ENCODE results near the gene STK32C.

The STK32C gene

GRCh38 chr10:132193907-132194552, 113.7 kb downstream of the STK32C start:
- DNase-seq: no peak

- no peak for DNase-seq
Observed at GRCh38 chr10:132192991-132193665, 114.6 kb downstream of the STK32C start.

GRCh38 chr10:132192076-132192975, 115.4 kb downstream of the STK32C start:
- no peak for DNase-seq

- DNase-seq: no peak
Observed at GRCh38 chr10:132189810-132190422, 117.8 kb downstream of the STK32C start.

- no peak for DNase-seq
Observed at GRCh38 chr10:132189016-132189415, 118.7 kb downstream of the STK32C start.

- no peak for DNase-seq
Observed at GRCh38 chr10:132188331-132188730, 119.4 kb downstream of the STK32C start.

GRCh38 chr10:132187430-132188138, 120.2 kb downstream of the STK32C start:
- no peak for DNase-seq

GRCh38 chr10:132186488-132187429, 121.0 kb downstream of the STK32C start, which contains the start of gene DPYSL4:
DPYSL4 (plus strand) TSS chr10:132186948; CDS start chr10:132187064, 116 bp downstream.
- DNase-seq: no peak

- no peak for DNase-seq
Observed at GRCh38 chr10:132185601-132186487, 121.9 kb downstream of the STK32C start.

GRCh38 chr10:132184816-132185593, 122.7 kb downstream of the STK32C start:
- DNase-seq: no peak

- DNase-seq: peak; percentile 58
Observed at GRCh38 chr10:132183046-132183445, 124.7 kb downstream of the STK32C start.

- peak; percentile 3 for DNase-seq
Observed at GRCh38 chr10:132182591-132182990, 125.2 kb downstream of the STK32C start.

- DNase-seq: no peak
Observed at GRCh38 chr10:132181691-132182425, 125.9 kb downstream of the STK32C start.

- no peak for DNase-seq
Observed at GRCh38 chr10:132180736-132181135, 127.0 kb downstream of the STK32C start.

- DNase-seq: no peak
Observed at GRCh38 chr10:132179551-132180392, 128.0 kb downstream of the STK32C start.

- DNase-seq: no peak
Observed at GRCh38 chr10:132178672-132179545, 128.8 kb downstream of the STK32C start.

GRCh38 chr10:132178046-132178445, 129.7 kb downstream of the STK32C start:
- DNase-seq: no peak

Measured in DMS79 treated with DMSO at 0.1 percent for 48 hours (cell line).